ENCODE data around the gene C17orf50.
A peak's percentile ranks its signal among the peaks of the same experiment; 100 is the strongest.

C17orf50 gene

GRCh38 chr17:35740997-35741931, 19.4 kb upstream of the C17orf50 start:
- ChIA-PET POLR2A (no interaction called here), CTCF (interaction anchor here (1.2 to 2.0 kb wide), 3 partner anchors 127 to 199 kb away, joined by 3 to 7 read pairs (median 3); no protein-coding TSS in a partner anchor)
- H3K36me3 ChIP-seq (ENCODE audit: control insufficient read depth in 4 of 4, insufficient read depth in 4 of 4, low read length in 3 of 4), result no peaks in the 10 kb centered on the region
- peak; percentile 36 to 72 (median 65) for DNase-seq
- peaks cover 0 to 5% (median 3%) of the 10 kb centered on the region in 5 experiments for H3K9me3 ChIP-seq (ENCODE audit: control extremely low read depth in 1 of 5, control insufficient read depth in 4 of 5, insufficient read depth in 2 of 5, low read depth in 1 of 5, low read length in 4 of 5)
- peaks cover 0 to 10% (median 9%) of the 10 kb centered on the region in 4 experiments for H3K4me1 ChIP-seq (ENCODE audit: control extremely low read depth in 1 of 4, control insufficient read depth in 4 of 4, insufficient read depth in 4 of 4, low read length in 3 of 4)
- WGBS (ENCODE audit: insufficient coverage), result 22% methylated on average over 66 of the region's 73 CpGs
- H3K27ac ChIP-seq (ENCODE audit: insufficient read depth in 1 of 2, low read depth in 1 of 2, low read length in 2 of 2, poor library complexity in 1 of 2, severe bottlenecking in 2 of 2), result no peak overlapping the region
- H3K4me3 ChIP-seq (ENCODE audit: control insufficient read depth in 1 of 7, extremely low read depth in 1 of 7, insufficient read depth in 4 of 7, low read depth in 2 of 7, low read length in 6 of 7), result peak overlapping the region in 4 of 7 experiments; percentile 48 to 60 (median 48)
- H3K27me3 ChIP-seq (replicated peaks in 2 of 5; ENCODE audit: control insufficient read depth in 4 of 5, insufficient read depth in 5 of 5, low read length in 4 of 5), result peaks cover 0 to 37% (median 9%) of the 10 kb centered on the region in 5 experiments

GRCh38 chr17:35742496-35742895, 18.2 kb upstream of the C17orf50 start:
- H3K27me3 ChIP-seq (replicated peaks in 2 of 5; ENCODE audit: control insufficient read depth in 4 of 5, insufficient read depth in 5 of 5, low read length in 4 of 5), result peaks cover 0 to 37% (median 9%) of the 10 kb centered on the region in 5 experiments
- peaks cover 0 to 5% (median 3%) of the 10 kb centered on the region in 5 experiments for H3K9me3 ChIP-seq (ENCODE audit: control extremely low read depth in 1 of 5, control insufficient read depth in 4 of 5, insufficient read depth in 2 of 5, low read depth in 1 of 5, low read length in 4 of 5)
- peaks cover 0 to 12% (median 10%) of the 10 kb centered on the region in 4 experiments for H3K4me1 ChIP-seq (ENCODE audit: control extremely low read depth in 1 of 4, control insufficient read depth in 4 of 4, insufficient read depth in 4 of 4, low read length in 3 of 4)
- DNase-seq, result no peak
- H3K27ac ChIP-seq (ENCODE audit: insufficient read depth in 1 of 2, low read depth in 1 of 2, low read length in 2 of 2, poor library complexity in 1 of 2, severe bottlenecking in 2 of 2), result no peak overlapping the region
- ChIA-PET CTCF (no interaction called here), POLR2A (no interaction called here)
- WGBS (ENCODE audit: insufficient coverage), result 83% methylated on average over 1 of the region's 7 CpGs
- no peaks in the 10 kb centered on the region for H3K36me3 ChIP-seq (ENCODE audit: control insufficient read depth in 4 of 4, insufficient read depth in 4 of 4, low read length in 3 of 4)
- H3K4me3 ChIP-seq (ENCODE audit: control insufficient read depth in 1 of 7, extremely low read depth in 1 of 7, insufficient read depth in 4 of 7, low read depth in 2 of 7, low read length in 6 of 7), result no peak overlapping the region

- peaks cover 0 to 5% (median 3%) of the 10 kb centered on the region in 5 experiments for H3K9me3 ChIP-seq (ENCODE audit: control extremely low read depth in 1 of 5, control insufficient read depth in 4 of 5, insufficient read depth in 2 of 5, low read depth in 1 of 5, low read length in 4 of 5)
- POLR2A ChIA-PET, result no interaction called here
- no peak for DNase-seq
- WGBS (ENCODE audit: insufficient coverage), result 84% methylated on average over 6 of the region's 7 CpGs
- peaks cover 0 to 37% (median 9%) of the 10 kb centered on the region in 5 experiments for H3K27me3 ChIP-seq (replicated peaks in 2 of 5; ENCODE audit: control insufficient read depth in 4 of 5, insufficient read depth in 5 of 5, low read length in 4 of 5)
- H3K27ac ChIP-seq (ENCODE audit: insufficient read depth in 1 of 2, low read depth in 1 of 2, low read length in 2 of 2, poor library complexity in 1 of 2, severe bottlenecking in 2 of 2), result no peak overlapping the region
- CTCF ChIA-PET, result interaction anchor here (0.9 to 8.5 kb wide), 5 partner anchors 13 to 134 kb away, joined by 3 to 131 read pairs (median 5); no protein-coding TSS in a partner anchor
- H3K4me1 ChIP-seq (ENCODE audit: control extremely low read depth in 1 of 4, control insufficient read depth in 4 of 4, insufficient read depth in 4 of 4, low read length in 3 of 4), result peaks cover 0 to 17% (median 15%) of the 10 kb centered on the region in 4 experiments
- no peaks in the 10 kb centered on the region for H3K36me3 ChIP-seq (ENCODE audit: control insufficient read depth in 4 of 4, insufficient read depth in 4 of 4, low read length in 3 of 4)
- no peak overlapping the region for H3K4me3 ChIP-seq (ENCODE audit: control insufficient read depth in 1 of 7, extremely low read depth in 1 of 7, insufficient read depth in 4 of 7, low read depth in 2 of 7, low read length in 6 of 7)
Observed at GRCh38 chr17:35742896-35743477, 17.7 kb upstream of the C17orf50 start.

- Histone ChIP-seq H3K27ac (ENCODE audit: insufficient read depth in 1 of 2, low read depth in 1 of 2, low read length in 2 of 2, poor library complexity in 1 of 2, severe bottlenecking in 2 of 2) (no peak overlapping the region), H3K9me3 (ENCODE audit: control extremely low read depth in 1 of 5, control insufficient read depth in 4 of 5, insufficient read depth in 2 of 5, low read depth in 1 of 5, low read length in 4 of 5) (peaks cover 0 to 5% (median 3%) of the 10 kb centered on the region in 5 experiments), H3K4me3 (ENCODE audit: control insufficient read depth in 1 of 7, extremely low read depth in 1 of 7, insufficient read depth in 4 of 7, low read depth in 2 of 7, low read length in 6 of 7) (no peak overlapping the region), H3K4me1 (ENCODE audit: control extremely low read depth in 1 of 4, control insufficient read depth in 4 of 4, insufficient read depth in 4 of 4, low read length in 3 of 4) (peaks cover 0 to 25% (median 23%) of the 10 kb centered on the region in 4 experiments), H3K27me3 (replicated peaks in 2 of 5; ENCODE audit: control insufficient read depth in 4 of 5, insufficient read depth in 5 of 5, low read length in 4 of 5) (peaks cover 0 to 37% (median 9%) of the 10 kb centered on the region in 5 experiments), H3K36me3 (ENCODE audit: control insufficient read depth in 4 of 4, insufficient read depth in 4 of 4, low read length in 3 of 4) (no peaks in the 10 kb centered on the region)
- ChIA-PET CTCF (interaction anchor here (0.7 to 8.5 kb wide), 9 partner anchors 13 to 197 kb away, joined by 3 to 131 read pairs (median 3); no protein-coding TSS in a partner anchor), POLR2A (no interaction called here)
- WGBS (ENCODE audit: insufficient coverage), result 68% methylated on average over 5 of the region's 7 CpGs
- peak; percentile 50 to 75 (median 75) for DNase-seq
Observed at GRCh38 chr17:35743626-35744328, 16.9 kb upstream of the C17orf50 start.

GRCh38 chr17:35744830-35745229, 15.9 kb upstream of the C17orf50 start:
- DNase-seq, result no peak

GRCh38 chr17:35745246-35745645, 15.4 kb upstream of the C17orf50 start:
- CTCF ChIA-PET, result interaction anchor here (0.9 to 8.5 kb wide), 3 partner anchors 19 to 131 kb away, joined by 5 to 131 read pairs (median 8); no protein-coding TSS in a partner anchor
- peaks cover 0 to 40% (median 33%) of the 10 kb centered on the region in 4 experiments for H3K4me1 ChIP-seq (ENCODE audit: control extremely low read depth in 1 of 4, control insufficient read depth in 4 of 4, insufficient read depth in 4 of 4, low read length in 3 of 4)
- no peaks in the 10 kb centered on the region for H3K36me3 ChIP-seq (ENCODE audit: control insufficient read depth in 4 of 4, insufficient read depth in 4 of 4, low read length in 3 of 4)
- no peak for DNase-seq
- peaks cover 0 to 5% (median 3%) of the 10 kb centered on the region in 5 experiments for H3K9me3 ChIP-seq (ENCODE audit: control extremely low read depth in 1 of 5, control insufficient read depth in 4 of 5, insufficient read depth in 2 of 5, low read depth in 1 of 5, low read length in 4 of 5)
- H3K4me3 ChIP-seq (ENCODE audit: control insufficient read depth in 1 of 7, extremely low read depth in 1 of 7, insufficient read depth in 4 of 7, low read depth in 2 of 7, low read length in 6 of 7), result no peak overlapping the region
- H3K27me3 ChIP-seq (replicated peaks in 2 of 5; ENCODE audit: control insufficient read depth in 4 of 5, insufficient read depth in 5 of 5, low read length in 4 of 5), result peaks cover 0 to 35% (median 9%) of the 10 kb centered on the region in 5 experiments
- POLR2A ChIA-PET, result interaction anchor here (0.6 kb wide), 1 partner anchor 142 kb away, joined by 3 read pairs; no protein-coding TSS in a partner anchor
- WGBS (ENCODE audit: insufficient coverage), result 98% methylated on average over 7 of the region's 7 CpGs
- no peak overlapping the region for H3K27ac ChIP-seq (ENCODE audit: insufficient read depth in 1 of 2, low read depth in 1 of 2, low read length in 2 of 2, poor library complexity in 1 of 2, severe bottlenecking in 2 of 2)

More at GRCh38 chr17:35744830-35745229, 15.9 kb upstream of the C17orf50 start:
- Histone ChIP-seq H3K4me3 (ENCODE audit: control insufficient read depth in 1 of 7, extremely low read depth in 1 of 7, insufficient read depth in 4 of 7, low read depth in 2 of 7, low read length in 6 of 7) (no peak overlapping the region), H3K27ac (ENCODE audit: insufficient read depth in 1 of 2, low read depth in 1 of 2, low read length in 2 of 2, poor library complexity in 1 of 2, severe bottlenecking in 2 of 2) (no peak overlapping the region), H3K36me3 (ENCODE audit: control insufficient read depth in 4 of 4, insufficient read depth in 4 of 4, low read length in 3 of 4) (no peaks in the 10 kb centered on the region), H3K9me3 (ENCODE audit: control extremely low read depth in 1 of 5, control insufficient read depth in 4 of 5, insufficient read depth in 2 of 5, low read depth in 1 of 5, low read length in 4 of 5) (peaks cover 0 to 5% (median 3%) of the 10 kb centered on the region in 5 experiments), H3K27me3 (replicated peaks in 2 of 5; ENCODE audit: control insufficient read depth in 4 of 5, insufficient read depth in 5 of 5, low read length in 4 of 5) (peaks cover 0 to 37% (median 9%) of the 10 kb centered on the region in 5 experiments), H3K4me1 (ENCODE audit: control extremely low read depth in 1 of 4, control insufficient read depth in 4 of 4, insufficient read depth in 4 of 4, low read length in 3 of 4) (peaks cover 0 to 36% (median 29%) of the 10 kb centered on the region in 4 experiments)
- CTCF ChIA-PET, result interaction anchor here (0.9 to 8.5 kb wide), 5 partner anchors 12 to 131 kb away, joined by 3 to 131 read pairs (median 8); no protein-coding TSS in a partner anchor
- 95% methylated on average over 7 of the region's 8 CpGs for WGBS (ENCODE audit: insufficient coverage)
- POLR2A ChIA-PET, result interaction anchor here (0.6 kb wide), 1 partner anchor 142 kb away, joined by 3 read pairs; no protein-coding TSS in a partner anchor

Data from common myeloid progenitor, CD34-positive (primary cell).